ENCODE data around the gene TNS3. TPM values are rescaled to one million over a fixed set of nuclear protein-coding genes. Genes with fewer than 3 reads are reported as not detected.

The TNS3 gene
- total and polyA plus RNA-seq, 10 of the 15 experiments (the other 5 are each of a cell fraction or from before 2014, with no cell fraction given) = 0.27 to 2.7 (median 0.79) TPM

GRCh38 chr7:47330026-47330425 lies 251.9 kb downstream of the TNS3 start:
- in situ Hi-C loops (cut with MboI) (no loop called here), intact Hi-C loops (cut with micrococcal nuclease; ENCODE audit: unreplicated experiment) (no loop called here)

More at GRCh38 chr7:47330026-47330425, 251.9 kb downstream of the TNS3 start:
- Histone ChIP-seq H3K27me3 (replicated peaks in 1 of 2; ENCODE audit: control insufficient read depth in 2 of 2, insufficient read depth in 2 of 2, low read length in 1 of 2) (no peaks in the 10 kb centered on the region; a peak in 1 of 4 replicates), H3K4me1 (ENCODE audit: control insufficient read depth, insufficient read depth, low read length) (no peaks in the 10 kb centered on the region), H3K27ac (ENCODE audit: control insufficient read depth, insufficient read depth) (no peak overlapping the region), H3K79me2 (ENCODE audit: control insufficient read depth, insufficient read depth, low read length) (no peaks in the 10 kb centered on the region), H3K4me3 (no peak overlapping the region), H3K36me3 (ENCODE audit: control insufficient read depth in 2 of 2, insufficient read depth in 2 of 2, low read length in 1 of 2) (no peaks in the 10 kb centered on the region), H3K9ac (ENCODE audit: control insufficient read depth, insufficient read depth, low read length) (no peak overlapping the region), H3K4me2 (ENCODE audit: control insufficient read depth, insufficient read depth) (no peak overlapping the region), H4K20me1 (ENCODE audit: control insufficient read depth, insufficient read depth) (no peaks in the 10 kb centered on the region; the same call in 1 of the 2 replicates), H3K9me3 (replicated peaks; ENCODE audit: control insufficient read depth, insufficient read depth, low read length) (no peaks in the 10 kb centered on the region), H2AFZ (ENCODE audit: control insufficient read depth, low read depth, low read length) (no peak overlapping the region)
- WGBS (ENCODE audit: insufficient coverage, insufficient replicate concordance, low lambda C conversion rate, missing lambda C conversion rate) = 10% methylated on average over 6 of the region's 6 CpGs
- POLR2A ChIA-PET = interaction anchor here (0.6 kb wide), 1 partner anchor 547 kb away, joined by 9 read pairs; no protein-coding TSS in a partner anchor
- SMC1A ChIA-PET (ENCODE audit: uncharacterized antibody, unreplicated experiment) = no interaction called here
- CTCF ChIA-PET = no interaction called here
- FAIRE-seq = no peak
- DNase-seq (ENCODE audit: low read depth, low spot score) = no peak
- ATAC-seq = no peak
- TF ChIP-seq HDAC2 (IDR thresholded peaks at IDR 0.05) (no peak), SMAD1 (IDR thresholded peaks at IDR 0.05; ENCODE audit: low read depth, partially characterized antibody) (no peak), SPI1 (IDR thresholded peaks at IDR 0.05; ENCODE audit: borderline replicate concordance, insufficient read depth, low read depth, low read length) (no peak), TCF12 (IDR thresholded peaks at IDR 0.05; ENCODE audit: low read depth, low read length) (no peak), ZSCAN29 (IDR thresholded peaks at IDR 0.05) (no peak), SKIL (IDR thresholded peaks at IDR 0.05; ENCODE audit: low read depth, poor library complexity, severe bottlenecking) (no peak)
- RAD21 ChIA-PET (ENCODE audit: unreplicated experiment) = no interaction called here
- BruUV-seq (replicated peaks) = no TSS peak

Measured in GM12878 (cell line).